ENCODE data around the gene MAGEL2.

Gene MAGEL2

DNA sequence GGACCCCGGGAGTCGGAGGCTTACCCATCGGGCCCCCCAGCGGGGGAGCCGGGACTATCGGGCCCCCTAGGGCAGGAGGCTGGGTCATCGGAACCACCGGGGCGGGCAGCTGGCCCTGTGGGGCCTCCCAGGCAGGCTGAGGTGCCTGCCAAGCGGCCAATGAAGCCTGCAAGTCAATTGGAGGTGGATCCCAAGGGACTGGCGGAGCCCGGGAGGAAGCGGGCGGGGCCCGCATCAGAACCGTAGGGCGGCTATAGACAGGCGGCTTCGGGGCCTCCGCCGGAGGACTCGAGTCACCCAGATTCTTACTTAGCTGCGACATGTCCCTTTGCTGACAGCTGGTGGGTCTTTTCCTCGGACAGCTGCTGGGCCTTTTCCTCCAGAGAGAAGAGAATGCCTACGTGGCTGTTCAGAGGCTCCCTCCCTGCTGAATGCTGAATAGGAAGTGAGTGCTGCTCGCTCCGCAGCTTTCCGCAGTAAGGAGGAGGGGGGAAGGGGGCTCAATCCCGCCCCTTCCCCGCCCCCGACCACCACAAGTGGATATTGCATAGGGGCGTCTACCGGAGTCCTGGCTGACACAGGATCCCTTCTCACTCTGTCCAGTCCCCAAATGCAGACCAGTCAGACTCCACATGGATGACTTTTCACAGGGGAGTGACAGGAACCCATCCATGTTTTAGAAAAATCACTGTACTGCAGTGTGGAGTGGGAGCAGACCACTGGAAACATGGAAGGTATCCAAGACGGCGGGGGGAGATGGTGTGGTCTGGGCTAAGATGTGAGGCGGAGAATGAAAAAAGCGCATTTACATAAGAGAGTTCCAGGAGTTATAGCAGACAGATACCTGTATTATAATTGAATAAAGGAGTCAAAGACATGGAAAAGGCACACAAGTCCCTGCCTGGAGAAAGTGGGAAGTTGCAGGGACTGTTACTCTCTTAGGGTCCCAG lies at the start of gene MAGEL2:
Gene MAGEL2, minus strand, starts transcription at position 447 of the 950 bp plus-strand sequence. Its CDS starts 125 bp downstream, at position 322.
- no peak for DNase-seq (ENCODE audit: low read depth, low spot score)

DNA sequence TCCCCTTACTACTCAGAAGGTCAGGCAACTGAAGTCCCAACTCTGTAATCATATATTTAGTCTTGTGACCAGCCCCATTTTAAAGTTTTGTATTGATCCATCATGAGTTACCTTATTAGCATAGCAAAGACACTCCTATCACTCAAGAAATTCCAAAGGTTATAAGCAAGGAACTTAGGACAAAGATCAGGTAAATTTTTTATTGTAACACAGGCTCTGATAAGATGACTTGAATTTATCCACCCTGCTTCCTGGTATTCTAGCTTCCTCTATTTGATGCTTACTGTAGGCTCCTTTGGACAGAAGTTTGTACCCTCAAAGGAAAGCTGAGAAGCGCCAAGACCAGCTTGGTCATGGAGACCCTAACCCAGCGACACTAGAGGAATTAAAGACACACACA lies 47.6 kb upstream of the MAGEL2 start:
- DNase-seq (ENCODE audit: low read depth, low spot score) = no peak

DNA sequence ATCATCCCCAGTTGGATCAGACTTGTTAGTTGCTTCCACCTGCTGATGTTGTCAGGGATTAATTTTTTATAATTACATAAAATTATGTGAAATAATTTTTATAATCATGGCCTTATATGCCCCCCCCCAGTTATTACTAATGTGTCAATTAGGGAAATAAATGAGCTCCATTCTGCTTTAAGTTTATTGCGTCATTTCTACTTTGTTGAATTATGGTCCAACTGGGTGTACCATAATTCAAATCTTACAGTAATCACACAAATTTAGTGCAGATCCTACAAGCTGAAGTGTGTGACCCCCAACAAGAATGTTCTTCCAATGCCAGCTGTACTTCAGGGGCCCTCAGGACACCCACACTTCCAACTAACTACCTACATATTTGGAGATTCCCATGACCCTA lies 46.9 kb upstream of the MAGEL2 start:
- DNase-seq (ENCODE audit: low read depth, low spot score) = no peak

GRCh38 chr15:23690450-23690852 lies 42.8 kb upstream of the MAGEL2 start:
- no peak for DNase-seq (ENCODE audit: low read depth, low spot score)

- DNase-seq (ENCODE audit: low read depth, low spot score) = no peak
These were observed 42.3 kb upstream of the MAGEL2 start for GRCh38 chr15:23690015-23690414.

GRCh38 chr15:23687143-23687470 lies 39.4 kb upstream of the MAGEL2 start, which contains the start of gene NDN:
NDN (minus strand) TSS chr15:23687305; CDS start chr15:23687217, 88 bp downstream.
- DNase-seq (ENCODE audit: low read depth, low spot score) = no peak

DNA sequence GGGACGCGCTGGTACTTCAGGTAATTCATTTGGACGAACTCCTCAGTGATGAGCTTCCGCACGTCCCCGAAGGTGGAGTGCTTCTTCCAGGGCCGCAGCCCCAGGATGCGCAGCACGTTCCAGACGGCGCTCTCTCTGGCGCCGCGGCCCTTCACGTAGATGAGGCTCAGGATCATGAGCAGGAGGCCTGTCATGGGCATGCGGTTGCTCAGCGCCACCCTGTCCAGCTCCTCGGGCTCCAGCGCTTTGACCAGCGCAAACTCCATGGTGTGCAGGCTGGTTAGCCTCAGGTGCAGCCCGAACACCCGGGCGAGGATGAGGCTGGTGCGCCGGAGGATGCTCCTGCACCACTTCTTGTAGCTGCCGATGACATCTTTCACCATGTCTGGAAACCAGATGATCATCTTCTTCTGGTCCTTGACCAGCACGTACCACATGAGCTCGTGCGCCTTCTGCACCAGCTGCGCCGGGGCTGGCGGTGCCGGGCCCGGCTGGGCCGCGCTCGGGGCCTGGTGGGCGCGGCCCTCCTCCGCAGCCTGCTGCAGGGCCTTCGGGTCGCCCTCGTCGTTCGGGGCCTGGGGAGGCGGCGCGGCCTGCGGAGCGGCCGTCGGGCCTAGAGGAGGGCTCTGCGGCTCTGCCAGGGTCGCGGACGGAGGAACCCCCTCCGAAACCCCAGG lies 38.9 kb upstream of the MAGEL2 start:
- DNase-seq (ENCODE audit: low read depth, low spot score) = no peak

DNA sequence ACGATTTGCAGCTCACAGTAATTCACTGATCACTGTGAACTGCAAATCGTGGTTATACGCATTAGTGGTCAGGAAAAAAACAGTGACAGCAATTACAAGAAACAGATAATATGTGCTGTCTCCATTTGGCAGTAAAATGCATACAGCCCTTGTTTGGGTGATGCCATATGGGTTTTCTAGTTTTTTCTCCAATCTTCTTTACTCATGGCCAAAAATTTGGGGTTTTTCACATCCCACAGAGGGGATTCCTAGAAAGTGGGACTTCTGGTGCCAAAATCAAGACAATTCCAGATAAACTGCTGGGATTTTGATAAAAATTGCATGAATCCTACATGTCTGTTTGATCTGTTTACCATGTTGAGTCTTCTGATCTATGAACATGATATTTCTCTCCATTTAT lies 23.8 kb upstream of the MAGEL2 start:
- DNase-seq (ENCODE audit: low read depth, low spot score) = no peak

DNA sequence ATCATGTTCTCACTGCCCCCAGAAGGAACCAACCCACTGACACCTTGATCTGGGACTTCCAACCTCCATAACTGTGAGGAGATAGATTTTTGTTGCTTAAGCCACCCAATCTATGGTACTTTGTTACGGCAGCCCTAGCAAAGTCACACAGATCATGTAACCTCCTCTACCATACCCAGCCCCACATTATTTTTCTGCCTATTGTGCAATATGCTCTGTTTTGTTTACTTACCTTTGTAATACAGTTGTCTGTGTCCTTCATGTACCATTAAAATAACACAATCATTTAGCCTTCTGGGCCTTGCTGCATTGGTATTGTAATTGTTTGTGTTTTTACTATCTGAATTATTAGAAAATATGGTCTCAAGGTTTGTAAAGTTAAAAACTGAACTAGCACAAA lies 23.3 kb upstream of the MAGEL2 start:
- DNase-seq (ENCODE audit: low read depth, low spot score) = no peak

DNA sequence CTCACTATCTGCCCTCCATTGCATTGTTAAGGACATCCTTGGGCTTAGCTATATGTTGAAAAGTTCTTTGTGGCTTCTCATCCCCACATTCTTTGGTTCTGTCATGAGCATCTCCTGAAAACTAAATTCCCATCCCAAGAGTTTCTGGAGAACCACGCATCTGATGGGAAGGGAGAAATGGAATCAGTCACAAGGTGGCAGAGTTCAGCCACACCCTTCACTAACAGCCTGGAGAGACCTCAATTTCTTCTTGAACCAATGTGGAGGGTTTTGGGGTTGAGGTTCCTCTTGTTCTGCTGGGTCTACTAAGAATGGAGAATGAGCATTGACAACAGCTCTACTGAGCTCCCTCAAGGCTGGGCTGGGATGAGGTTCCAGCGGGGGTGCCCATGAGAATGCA lies 15.6 kb upstream of the MAGEL2 start:
- DNase-seq (ENCODE audit: low read depth, low spot score) = no peak

GRCh38 chr15:23648920-23649515 lies 1.4 kb upstream of the MAGEL2 start:
- DNase-seq (ENCODE audit: low read depth, low spot score) = no peak

DNA sequence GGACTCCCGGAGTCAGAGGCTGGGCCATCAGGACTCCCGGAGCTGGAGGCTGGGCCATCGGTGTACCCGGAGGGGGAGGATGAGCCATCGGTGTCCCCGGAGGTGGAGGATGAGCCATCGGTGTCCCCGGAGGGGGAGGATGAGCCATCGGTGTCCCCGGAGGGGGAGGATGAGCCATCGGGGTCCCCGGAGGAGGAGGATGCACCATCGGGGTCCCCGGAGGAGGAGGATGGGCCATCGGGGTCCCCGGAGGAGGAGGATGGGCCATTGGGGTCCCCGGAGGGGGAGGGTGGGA lies 719 bp downstream of the MAGEL2 start:
- DNase-seq (ENCODE audit: low read depth, low spot score) = no peak

DNA sequence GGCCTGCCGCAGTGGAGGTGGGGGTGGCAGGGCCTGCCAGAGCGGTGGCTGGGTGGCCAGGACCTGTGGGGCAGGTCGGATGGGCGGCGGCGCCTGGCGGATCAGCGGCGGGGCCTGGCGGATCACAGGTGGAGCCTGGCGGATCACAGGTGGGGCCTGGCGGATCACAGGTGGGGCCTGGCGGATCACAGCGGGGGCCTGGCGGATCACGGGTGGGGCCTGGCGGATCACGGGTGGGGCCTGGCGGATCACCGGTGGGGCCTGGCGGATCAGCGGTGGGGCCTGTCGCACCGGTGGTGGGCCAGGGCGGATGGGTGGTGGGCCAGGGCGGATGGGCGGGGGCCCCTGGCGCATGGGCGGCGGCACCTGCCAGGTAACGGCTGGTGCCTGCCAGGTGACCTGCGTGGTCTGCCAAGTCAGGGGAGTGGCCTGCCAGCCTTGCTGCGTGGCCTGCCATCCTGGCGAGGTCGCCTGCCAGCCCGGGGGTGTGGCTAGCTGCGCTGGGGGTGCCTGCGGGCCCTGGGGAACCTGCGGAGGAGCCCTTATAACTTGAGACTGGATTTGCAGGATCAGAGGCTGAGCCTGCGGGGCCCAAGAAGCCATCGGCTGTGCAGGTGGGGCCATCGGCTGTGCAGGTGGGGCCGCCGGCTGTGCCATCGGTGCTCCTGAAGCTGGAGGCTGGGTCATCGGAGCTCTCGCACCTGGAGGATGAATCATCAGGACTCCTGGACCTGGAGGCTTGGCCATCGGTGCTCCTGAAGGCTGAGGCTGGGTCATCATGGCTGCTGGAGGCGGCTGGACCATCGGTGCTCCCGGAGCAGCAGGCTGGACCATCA lies 1.3 kb downstream of the MAGEL2 start:
- DNase-seq (ENCODE audit: low read depth, low spot score) = no peak

GRCh38 chr15:23645371-23646164 lies 2.1 kb downstream of the MAGEL2 start:
- DNase-seq (ENCODE audit: low read depth, low spot score) = no peak

DNA sequence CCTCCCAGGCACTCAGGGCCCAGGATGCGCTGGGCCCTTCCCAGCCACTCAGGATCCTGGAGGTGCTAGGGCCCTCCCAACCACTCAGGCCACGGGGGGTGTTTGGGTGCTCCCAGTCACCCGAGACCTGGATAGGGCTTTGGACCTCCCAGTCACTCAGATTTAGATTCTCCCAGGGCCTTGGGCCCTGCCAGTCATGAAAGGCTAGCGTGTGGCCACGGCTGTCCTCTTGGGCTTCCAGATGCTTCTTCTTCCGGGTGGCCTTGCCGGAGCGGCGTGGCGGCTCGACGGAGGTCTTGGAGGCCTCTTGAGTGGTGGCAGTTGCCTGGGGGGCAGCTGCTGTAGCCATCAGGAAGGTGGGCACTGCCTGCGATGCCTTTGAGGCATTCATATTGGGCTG lies 2.8 kb downstream of the MAGEL2 start:
- no peak for DNase-seq (ENCODE audit: low read depth, low spot score)

GRCh38 chr15:23642413-23643044 lies 5.1 kb downstream of the MAGEL2 start:
- no peak for DNase-seq (ENCODE audit: low read depth, low spot score)

- DNase-seq (ENCODE audit: low read depth, low spot score) = no peak
These were observed 13.5 kb downstream of the MAGEL2 start for GRCh38 chr15:23634181-23634580.

DNA sequence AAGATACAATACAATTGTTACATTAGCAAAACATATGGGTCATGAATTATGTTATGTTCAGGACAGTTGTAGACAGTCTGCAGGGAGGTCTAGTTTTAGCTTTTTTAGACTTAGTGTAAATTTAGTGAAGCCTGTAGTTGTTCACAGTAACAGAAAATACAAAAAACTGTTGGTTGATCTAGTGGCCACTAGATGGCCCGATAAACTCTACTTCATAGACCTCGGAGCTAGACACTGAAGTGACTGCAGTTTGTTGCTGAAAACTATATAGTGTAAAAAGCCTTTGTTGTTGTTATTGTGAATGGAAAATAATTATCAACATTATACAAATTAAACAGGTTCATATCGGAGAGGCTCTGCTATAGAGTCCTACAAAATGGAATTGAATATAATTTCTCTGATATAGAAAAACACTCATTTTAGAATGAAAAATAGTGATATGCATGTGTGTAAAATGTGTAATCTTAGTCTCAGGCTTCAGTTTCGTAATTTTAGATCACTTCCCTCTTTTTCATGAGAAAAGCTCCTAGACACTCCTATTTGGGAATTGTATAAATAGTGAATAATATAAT lies 18.3 kb downstream of the MAGEL2 start:
- DNase-seq (ENCODE audit: low read depth, low spot score) = no peak

DNA sequence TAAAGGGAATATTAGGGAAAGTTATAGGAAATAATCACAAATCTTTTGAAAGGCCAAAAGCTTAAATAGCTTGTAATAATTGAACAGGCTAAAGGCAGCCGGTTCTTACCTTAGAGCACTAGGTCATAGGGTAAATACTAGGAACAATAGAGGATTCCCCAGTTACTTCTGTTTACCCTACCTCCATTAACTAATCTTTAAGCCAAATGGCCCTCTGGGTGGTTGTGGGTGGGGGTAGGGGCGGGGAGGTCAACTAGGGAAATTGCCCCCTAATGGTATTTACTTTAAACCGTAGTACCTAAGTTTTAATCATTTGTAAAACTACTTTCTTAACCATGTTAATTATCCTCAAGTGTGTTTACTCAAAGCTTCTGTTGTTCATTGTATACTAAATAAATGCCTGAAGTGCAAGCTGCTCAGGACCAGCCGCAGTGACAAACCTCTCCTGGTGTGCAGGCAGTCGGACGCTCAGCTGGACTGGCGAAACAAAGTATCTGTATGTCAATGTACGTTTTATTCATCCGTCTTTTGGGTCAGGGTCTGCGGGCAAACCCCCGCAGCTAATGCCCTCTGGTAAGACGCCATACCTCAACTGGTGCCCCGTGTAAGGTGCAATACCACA lies 18.9 kb downstream of the MAGEL2 start:
- no peak for DNase-seq (ENCODE audit: low read depth, low spot score)

- no peak for DNase-seq (ENCODE audit: low read depth, low spot score)
These were observed 31.1 kb downstream of the MAGEL2 start for GRCh38 chr15:23616536-23616935.

Data from brain pericyte (primary cell).